ENCODE measurements around the gene IGFBP6.
"Not testable (repeated sequence)": the region's sequence is repeated elsewhere in the genome, so short reads cannot be mapped to it uniquely, and the experiment has no call there.

Gene IGFBP6

DNA sequence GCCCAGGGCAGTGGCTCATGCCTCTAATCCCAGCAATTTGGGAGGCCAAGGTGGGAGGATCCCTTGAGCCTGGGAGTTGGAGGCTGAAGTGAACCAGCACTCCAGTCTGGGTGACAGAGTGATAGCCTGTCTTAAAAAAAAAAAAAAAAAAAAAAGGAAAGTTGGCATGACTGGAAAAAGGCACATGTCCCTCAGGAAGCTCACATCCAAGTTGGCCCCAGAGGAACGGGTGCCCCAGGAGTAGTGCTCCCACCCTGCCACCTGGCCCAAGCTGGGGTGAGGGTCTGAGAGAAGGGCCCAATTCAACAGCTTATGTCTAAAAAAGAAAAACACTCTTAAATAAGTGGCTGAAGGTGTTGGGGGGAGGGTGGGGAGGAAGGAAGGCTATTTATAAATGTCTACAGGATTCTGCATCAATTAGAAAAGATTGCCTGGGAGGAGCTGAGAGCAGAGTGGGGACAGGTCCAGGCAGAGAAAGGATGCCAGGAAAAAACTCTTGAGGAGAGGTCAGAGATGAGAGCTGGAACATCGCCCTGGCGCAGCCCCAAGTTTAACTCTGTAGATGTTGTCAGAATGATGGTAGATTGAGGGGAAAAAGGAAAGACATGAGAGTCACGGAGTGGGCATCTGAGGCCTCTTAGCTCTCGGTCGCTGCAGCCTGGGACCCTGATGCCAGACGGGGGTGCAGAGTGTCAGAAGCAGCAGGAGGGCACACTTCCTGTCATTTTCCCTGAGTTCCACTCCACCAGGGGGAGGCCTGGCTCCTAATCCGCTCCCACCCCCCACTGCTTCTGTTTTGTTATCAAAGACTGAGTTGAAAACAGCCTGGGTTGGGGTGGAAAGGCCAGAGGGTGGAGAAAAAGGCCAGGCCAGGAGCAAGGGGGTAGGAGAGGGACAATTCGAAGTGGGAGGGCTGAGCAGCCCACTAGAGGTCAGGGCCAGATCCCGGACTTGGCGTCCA lies 25.6 kb upstream of the IGFBP6 start:
- no peak for DNase-seq

DNA sequence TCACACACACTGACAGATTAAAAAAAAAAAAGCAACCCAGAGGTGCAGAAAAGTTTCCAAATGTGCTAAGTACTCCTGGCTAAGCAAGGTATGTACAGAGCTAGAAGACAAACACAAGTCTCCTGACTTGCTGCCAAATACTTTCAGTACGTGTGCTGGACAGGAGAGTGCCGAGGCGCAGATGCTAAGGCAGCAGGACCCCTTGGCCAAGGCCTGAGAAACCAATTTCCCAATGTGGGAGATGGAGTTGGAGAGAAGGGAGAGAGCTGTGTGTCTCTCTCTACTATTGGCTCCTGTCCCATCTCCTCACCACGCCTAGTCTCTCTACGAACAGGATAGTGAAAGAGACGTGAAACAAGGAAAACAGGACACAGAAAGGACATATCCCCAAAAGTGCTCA lies 23.6 kb upstream of the IGFBP6 start:
- DNase-seq = no peak

DNA sequence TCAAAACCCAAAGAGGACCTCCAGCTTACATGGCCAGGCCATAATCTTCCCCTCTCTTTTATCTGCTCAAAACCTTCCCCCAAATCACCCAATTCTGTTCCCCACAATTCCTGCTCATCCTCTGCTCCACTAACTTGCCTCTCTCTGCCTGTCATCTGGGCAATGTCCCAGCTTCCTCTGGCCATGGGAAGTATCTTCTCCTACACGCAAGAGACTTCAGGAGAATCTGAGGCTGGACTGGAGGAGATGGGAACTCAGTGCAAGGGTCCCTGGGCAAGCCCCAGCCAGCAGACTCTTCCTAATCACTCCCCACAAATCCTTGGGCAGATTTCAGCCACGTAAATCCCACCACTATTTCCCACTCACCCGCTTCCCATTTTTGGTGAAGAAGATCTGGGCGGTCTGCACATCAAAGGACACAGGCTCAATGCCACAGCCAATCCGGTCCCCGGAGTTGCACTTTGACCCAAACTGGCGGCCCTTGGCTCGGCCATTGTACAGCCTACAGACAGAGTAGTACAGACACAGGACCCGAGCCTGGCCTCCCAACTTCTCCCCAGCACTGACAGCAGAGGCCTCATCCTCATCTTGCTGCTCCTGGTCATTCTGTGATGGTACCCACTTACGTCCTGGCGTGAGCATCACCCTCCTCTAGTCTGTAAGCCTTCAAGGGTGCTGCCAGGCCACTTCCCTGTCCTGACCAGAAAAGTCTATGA lies 23.0 kb upstream of the IGFBP6 start:
- DNase-seq = no peak

DNA sequence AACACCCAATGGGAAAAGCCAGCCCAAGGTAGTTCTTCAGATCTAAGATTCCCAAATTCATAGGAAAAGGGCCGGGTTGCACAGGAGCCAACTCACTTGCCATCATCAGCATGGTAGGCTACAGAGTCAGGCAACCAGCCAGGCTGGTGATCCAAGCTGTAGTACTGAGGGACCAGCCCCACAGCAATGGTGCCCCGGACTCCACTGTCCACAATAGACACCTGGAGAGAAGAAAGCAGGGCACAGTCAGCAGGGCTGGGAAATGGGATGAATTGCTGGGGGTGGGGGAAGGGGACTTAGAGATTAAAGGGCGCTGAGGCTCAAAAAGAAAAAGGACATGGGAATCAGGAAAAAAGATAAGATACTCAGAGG lies 22.5 kb upstream of the IGFBP6 start:
- DNase-seq = no peak

DNA sequence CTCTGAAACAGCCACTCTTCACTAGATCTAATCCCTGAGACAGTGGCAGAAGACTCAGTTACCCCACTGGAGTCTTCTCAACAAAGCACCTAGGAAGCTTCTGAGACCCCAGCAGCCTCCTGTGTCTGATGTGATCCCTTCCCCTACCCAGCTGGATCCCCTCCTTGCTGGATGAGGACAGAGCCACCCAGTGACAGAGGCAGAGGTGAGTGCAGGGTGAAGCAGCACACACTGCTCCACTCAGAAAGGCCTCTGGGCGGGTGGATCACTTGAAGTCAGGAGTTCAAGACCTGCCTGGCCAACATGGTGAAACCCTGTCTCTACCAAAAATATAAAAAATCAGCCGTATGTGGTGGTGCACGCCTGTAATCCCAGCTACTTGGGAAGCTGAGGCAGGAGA lies 21.0 kb upstream of the IGFBP6 start:
- DNase-seq = no peak

DNA sequence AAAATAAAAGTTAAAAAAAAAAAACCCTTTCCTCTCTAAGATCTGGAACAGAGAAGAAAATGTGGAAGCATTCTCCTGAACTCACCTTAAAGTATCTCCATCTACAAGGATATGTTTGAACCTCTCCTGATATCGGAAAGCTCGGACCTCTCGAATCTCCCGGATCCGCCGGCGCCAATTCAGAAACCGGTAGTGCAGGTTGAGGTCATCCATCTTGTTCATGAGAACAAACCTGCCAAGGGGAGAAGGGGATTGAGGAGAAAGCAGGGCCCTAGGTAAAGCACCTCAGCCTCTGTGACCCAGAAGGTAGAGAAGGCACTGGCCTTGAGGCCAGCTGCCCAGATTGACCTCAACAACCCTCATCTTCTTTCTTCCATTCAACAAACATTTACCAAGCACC lies 20.4 kb upstream of the IGFBP6 start:
- DNase-seq = peak; percentile 82

DNA sequence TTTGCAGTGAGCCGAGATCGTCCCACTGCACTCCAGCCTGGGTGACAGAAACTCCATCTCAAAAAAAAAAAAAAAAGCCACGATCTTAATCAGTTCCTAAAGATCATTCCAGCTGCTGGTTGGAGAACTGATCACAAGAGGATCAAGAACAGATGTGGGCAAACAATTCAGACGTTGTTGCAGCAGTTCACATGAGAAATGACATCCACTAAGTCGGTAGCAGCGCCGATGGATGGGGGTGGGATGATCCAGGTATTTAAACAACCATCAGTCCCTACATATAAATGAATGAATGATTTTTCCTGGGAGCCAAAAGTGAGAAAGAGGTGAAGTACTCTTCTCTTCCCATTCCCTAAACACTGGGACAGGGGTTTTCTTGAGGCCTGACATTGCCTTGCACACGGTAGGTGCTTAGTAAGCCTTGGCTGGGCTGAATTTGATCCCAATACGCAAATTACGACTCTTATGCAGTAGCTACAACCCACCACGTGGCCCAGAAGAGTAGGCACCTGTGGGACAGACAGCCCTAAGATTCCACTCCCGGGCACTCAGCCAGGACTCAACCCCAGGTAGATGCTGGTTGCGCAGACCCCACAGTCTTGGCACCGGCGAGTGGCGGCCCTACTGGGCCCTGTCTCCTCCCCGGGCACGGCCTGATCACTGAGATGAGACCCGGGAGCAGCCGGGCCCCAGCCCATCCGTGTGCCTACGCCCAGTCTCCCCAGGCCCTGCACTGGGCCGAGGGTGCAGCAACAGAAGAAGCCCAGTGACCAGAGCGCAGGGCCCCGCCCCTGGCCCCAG lies 18.8 kb upstream of the IGFBP6 start:
- peak; percentile 89 for DNase-seq

DNA sequence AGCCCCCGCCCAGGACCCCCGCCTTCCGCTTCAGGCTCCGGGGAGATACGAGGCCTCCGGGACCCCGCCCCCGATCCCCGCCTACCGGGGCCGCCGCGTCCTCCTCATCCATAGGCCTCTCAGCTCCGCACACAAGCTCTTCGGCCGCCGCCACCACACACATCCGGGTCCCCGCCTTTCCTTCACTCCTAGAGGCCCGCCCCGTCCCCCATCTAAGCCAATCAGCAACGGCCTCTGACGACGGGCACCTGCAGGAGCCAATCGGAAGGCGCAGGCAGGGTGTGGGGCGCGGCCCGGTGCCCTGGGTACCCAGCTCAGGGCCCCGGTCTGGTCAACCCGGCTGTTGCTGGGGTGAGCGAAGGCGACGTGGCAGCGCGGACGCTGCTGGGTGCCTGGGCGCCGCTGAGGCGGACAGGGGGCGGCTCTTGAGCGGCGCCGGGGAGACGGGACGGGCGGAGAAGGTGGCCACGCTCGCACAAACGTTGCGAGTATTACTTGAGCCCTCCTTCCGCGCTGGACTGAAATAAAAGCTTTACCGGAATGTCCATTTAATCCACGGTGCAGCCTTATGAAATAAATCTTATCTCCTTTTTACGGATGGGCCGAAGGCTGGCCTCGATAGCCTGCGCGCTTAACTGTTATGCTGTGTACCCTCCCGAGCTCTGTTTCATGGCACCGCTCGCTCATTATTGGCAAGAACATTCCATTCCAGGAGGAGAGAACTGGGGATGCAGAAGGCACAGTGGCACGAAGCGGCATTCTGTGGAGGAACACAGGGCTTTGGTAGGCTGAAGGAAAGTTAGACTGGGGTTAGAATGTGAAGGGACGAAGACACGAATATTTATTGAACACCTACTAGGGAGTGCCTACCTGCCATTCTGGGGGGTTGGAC lies 18.0 kb upstream of the IGFBP6 start, which contains the start of gene SPRYD3:
TSS of gene SPRYD3 (minus strand) at position 165 of the 892 bp plus-strand sequence. CDS start at position 108, 57 bp downstream.
- DNase-seq = peak; percentile 98

DNA sequence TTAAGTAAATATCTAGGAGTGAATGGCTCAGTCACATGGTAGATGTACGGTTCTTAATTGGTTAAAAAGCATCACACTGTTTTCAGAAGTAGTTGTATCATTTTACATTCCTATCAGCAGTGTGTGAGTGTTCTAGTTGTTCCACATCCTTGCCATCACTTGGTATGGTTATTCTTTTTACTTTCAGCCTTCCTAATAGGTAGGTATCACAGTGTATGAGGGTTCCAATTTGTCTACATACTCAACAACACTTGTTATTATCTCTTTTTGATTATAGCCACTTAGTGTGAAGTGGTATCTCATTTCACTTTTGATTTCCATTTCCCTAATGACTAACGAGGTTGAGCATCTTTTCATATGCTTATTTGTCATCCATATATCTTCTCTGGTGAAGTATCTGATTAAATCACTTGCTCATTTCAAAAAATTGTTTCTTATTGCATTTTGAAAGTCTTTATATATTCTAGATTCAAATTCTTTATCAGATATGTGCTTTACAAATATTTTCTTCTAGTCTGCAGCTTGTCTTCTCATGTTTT lies 14.8 kb upstream of the IGFBP6 start:
- DNase-seq = no peak

DNA sequence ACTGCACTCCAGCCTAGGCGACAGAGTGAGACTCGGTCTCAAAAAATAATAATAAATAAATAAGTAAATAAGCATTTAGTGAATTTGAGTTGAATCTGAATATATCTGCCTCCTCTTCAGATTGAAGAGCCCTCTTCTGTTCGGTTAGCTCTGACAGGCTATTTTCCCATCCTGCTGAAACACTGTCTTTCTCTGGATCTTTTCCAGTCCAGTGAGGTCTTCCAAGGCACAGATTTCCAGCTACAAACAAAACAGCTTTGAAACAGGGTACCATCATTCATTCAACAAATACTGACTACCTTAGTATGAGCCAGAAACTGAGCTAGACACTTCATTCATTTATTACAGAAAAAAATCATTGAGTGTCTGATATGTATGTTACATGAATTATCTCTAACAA lies 11.1 kb upstream of the IGFBP6 start:
- no peak for DNase-seq

DNA sequence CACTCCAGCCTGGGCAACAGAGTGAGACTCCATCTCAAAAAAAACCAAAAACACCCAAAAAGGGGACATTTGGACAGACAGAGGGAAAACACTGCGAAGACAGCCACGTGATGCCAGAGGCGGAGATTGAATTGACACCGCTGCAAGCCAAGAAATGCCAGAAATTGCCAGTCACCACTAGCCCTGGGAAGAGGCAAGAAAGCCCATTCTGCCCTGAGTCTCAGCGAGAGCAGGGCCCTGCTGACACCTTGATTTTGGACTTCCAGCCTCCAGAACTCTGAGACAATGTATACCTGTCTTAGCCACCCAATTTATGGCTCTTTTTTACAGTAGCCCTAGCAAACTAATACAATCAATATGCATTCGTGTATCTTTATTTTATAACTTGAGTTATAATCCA lies 7.4 kb upstream of the IGFBP6 start:
- DNase-seq = no peak

DNA sequence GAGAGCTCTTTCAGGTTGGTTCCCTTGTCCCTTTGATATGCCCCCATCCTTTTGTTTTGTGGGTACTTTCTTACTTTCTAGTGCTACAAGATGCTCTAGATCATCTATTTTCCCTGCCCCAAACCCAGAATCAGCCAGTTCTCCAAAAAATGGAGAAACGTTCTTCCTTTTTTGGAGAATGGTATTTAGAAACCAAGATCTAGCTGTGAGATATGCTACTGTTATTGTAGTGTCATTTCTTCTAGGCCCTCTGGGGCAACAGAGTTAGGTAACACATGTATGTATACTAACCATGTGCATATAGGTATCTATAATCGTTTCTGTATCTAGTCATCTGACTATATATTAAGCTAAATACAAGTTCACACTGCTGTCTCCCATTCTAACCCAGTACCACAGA lies 6.9 kb upstream of the IGFBP6 start:
- no peak for DNase-seq

DNA sequence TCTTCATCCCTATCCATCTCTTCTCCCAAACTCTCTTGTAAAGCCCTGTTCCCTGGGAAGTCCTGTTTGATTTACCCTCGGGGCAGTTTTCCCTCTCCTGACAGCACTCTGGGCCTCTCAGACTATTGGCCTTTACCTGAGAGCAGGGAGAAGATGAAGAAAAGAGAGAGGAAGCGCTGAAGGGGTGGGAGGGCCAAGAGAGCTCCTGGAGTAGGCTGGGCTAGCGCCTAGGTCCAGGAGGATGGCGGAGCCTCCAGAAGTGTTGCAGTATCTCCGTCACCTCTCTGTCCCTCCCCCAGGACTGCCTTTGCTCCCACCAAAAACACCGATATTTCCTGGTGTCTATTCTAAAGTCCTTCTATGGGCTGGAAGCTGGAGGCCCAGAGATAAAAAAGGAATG lies 5.7 kb upstream of the IGFBP6 start:
- no peak for DNase-seq

DNA sequence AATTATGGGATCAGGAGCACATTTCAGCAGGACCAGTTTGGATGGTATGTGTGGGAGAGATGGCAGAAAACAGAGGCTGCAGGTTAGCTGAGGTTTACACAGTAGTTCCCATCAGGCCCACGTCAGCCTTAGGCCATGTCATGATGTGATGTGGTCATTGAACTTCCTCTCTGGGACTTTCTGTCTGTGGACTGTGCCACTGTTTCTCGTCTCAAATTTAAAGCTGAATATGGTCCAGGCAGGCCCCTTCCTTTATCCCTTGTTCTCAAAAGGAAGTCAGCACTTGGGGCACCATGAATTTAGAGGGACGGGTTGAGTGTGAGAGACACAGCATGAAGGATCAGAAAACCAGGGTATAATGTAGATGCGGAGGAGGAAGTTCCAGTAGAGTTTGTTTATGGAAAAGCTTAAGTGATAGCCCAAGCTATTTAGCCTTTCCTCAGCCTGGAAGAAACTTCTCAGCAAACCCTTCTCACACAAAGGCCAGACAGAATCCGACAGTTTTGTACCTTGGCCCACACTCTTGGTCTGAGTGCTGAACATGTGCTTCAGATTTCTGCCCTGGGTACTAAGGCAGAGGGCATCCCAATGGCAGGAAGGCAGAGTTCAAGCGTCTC lies 3.6 kb upstream of the IGFBP6 start:
- DNase-seq = no peak

DNA sequence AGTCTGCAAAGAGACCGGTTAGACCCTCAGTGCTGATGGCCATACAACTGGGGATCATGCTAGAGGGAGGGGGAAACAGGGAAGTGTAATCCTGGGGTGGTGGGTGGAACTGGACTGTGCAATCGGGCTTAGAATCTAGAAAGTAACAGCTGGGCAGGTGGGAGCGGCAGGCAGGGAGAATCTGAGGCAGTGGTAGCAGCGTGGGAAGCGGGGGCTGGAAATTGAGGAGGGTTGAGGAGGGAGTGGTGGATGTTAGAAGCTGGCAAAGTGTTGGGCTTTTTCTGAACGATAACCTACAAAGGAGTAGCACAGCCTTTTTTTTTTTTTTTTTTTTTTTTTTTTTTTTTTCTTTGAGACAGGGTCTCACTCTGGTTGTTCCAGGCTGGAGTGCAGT lies 3.1 kb upstream of the IGFBP6 start:
- no peak for DNase-seq

DNA sequence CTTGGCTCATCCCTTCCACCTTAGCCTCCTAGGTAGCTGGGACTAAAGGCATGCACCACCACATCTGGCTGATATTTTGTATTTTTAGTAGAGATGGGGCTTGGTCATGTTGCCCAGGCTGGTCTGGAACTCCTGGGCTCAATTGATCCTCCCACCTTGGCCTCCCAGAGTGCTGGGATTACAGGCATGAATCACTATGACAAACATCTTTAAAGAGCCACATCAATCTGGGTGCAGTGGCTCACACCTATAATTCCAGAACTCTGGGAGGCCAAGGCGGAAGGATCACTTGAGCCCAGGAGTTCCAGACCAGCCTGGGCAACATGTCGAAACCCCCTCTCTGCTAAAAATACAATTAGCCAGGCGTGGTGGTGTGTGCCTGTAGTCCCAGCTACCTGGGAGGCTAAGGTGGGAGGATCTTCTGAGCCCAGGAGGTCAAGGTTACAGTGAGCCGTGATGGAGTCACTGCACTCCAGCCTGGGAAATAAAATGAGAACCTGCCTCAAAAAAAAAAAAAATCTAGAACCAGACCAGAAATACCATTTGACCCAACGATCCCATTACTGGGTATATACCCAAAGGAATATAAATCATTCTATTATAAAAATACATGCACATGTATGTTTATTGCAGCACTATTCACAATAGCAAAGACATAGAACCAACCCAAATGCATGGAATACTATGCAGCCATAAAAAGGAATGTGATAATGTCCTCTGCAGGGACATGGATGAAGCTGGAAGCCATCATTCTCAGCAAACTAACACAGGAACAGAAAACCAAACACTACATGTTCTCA lies 2.5 kb upstream of the IGFBP6 start:
- DNase-seq = not testable (repeated sequence)

DNA sequence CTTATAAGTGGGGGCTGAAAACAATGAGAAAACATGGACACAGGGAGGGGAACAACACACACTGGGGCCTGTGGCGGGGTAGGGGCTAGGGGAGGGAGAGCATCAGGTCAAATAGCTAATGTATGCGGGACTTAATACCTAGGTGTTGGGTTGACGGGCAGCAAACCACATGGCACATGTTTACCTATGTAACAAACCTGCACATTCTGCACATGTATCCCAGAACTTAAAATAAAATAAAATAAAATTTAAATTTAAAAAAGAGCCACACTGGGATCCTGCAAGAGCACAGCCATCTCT lies 1.9 kb upstream of the IGFBP6 start:
- not testable (repeated sequence) for DNase-seq

DNA sequence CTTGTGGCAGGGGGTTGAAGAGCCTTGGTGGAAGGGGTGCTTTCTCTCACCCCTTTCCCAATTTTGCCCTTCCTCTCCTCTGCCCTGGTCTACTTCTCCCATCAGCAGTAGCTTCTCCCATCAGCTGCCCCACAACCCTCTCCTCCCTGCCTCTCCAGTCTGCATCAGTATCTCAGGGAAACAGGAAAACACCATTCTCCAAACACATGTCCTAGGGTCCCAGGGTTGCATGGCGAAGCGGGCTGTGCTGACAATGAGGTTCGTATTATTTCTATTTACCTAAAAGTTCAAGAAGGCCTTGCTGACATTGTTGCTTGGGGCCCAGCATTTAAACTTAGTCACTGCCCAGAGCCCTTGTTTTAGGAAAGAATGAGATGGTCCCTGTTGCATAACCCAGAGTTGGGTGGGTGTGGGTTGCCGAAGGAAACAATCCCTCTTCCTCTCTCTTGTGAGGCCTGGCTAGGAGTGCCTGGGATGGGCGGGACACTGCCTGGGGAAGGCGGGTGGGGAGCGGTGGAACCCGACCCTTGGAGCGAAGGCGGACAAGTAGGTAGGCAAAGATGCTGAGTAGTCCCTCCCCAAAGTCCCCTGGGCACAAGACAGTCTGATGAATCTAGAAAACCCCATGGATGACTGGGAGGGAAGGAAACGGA lies 1.3 kb upstream of the IGFBP6 start:
- no peak for DNase-seq

DNA sequence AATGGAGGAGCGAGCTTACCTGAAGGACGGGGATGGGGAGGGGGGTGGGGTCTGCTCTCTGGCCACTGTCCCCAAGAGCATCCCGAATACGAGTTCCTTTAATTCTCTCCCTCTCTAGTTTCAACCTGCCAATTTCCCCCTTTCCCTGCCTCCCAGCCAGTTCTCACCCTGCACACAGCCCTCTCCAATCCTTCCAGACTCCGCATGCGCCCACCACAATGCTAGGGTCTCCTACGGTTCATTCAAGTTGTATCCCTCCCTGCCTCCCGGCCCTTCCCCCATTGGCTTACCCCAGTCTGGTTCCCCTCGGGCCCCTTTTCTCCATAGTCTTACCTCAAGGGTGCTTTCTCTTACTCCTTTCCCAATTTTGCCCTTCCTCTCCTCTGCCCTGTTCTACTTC lies 708 bp upstream of the IGFBP6 start:
- no peak for DNase-seq

DNA sequence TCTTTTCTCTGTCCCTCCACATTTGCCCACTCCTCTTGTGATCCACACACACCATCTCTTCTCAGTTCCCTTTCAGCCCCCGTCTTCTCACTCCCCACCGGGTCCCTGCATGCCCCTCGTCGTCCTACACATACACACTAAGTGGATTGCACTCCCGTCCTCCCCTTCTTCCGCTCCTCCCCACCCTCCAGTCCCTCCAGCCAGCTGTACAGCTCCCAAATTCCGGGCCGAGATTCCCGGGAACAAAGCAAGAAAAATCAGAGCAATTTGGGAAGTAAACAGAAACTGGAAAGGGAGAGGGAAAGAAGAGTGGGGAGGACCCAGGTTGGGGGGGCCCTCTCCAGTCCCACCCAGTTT lies 282 bp upstream of the IGFBP6 start:
- peak; percentile 21 for DNase-seq
